ENCODE data around the gene ZBED3. TPM values are rescaled to one million over a fixed set of nuclear protein-coding genes. Genes with fewer than 3 reads are reported as not detected.

Gene ZBED3
- total and polyA plus RNA-seq, 2 donors (not counting 3 experiments of a cell fraction or from before 2014, with no cell fraction given), result 11.8 to 15.9 TPM

DNA sequence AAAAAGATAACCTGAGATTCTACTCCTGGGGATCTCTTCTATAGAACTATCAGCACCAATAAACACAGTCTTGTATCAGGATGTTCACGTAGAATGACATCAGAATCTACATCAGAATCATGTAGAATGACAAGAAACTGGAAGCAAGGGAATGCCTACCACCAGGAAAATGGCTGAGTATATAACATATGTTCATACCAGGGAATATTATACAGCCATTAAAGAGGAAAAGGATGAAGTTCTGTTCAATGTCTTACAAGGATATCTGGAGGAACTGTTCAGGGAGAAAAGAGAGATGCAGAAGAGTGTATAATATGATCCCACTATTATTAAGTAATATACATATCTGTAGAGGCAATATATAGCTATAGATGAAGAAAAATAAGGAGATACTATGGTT lies 4.8 kb downstream of the ZBED3 start:
- no peak overlapping the region for H3K4me2 ChIP-seq (ENCODE audit: insufficient read depth, low read length)
- H3K36me3 ChIP-seq (ENCODE audit: control insufficient read depth in 2 of 2, extremely low read depth in 1 of 2, insufficient read depth in 2 of 2, low read length in 2 of 2), result no peaks in the 10 kb centered on the region
- H3K4me3 ChIP-seq (replicated peaks in 1 of 3; ENCODE audit: insufficient read depth in 1 of 3, low read depth in 1 of 3, low read length in 3 of 3), result no peak overlapping the region
- H3K9me1 ChIP-seq (replicated peaks; ENCODE audit: control insufficient read depth, extremely low read depth, insufficient read depth, low read length), result no peaks in the 10 kb centered on the region
- H3K27me3 ChIP-seq (ENCODE audit: control insufficient read depth in 2 of 2, insufficient read depth in 2 of 2, low read length in 2 of 2), result no peaks in the 10 kb centered on the region
- H4K20me1 ChIP-seq (replicated peaks; ENCODE audit: control insufficient read depth, extremely low read depth, insufficient read depth, low read length), result no peaks in the 10 kb centered on the region
- no TSS peak for BruUV-seq (replicated peaks)
- CTCF ChIA-PET, result interaction anchor here (0.8 kb wide), 1 partner anchor 10 kb away, joined by 3 read pairs; no protein-coding TSS in a partner anchor
- no peak overlapping the region for H3K9ac ChIP-seq (replicated peaks; ENCODE audit: extremely low read depth, insufficient read depth, low read length)
- FAIRE-seq, result no peak
- intact Hi-C loops (cut with micrococcal nuclease), result no loop called here
- peaks cover 8% of the 10 kb centered on the region for H3K4me1 ChIP-seq (ENCODE audit: control insufficient read depth, extremely low read depth, insufficient read depth, low read length)
- dilution Hi-C loops (cut with MboI; ENCODE audit: extremely low pct_ligation_motif_present, low sequenced_read_pairs), result no loop called here
- POLR2A ChIA-PET, result interaction anchor here (0.7 kb wide), 1 partner anchor 24 kb away, joined by 4 read pairs; no protein-coding TSS in a partner anchor
- no peak overlapping the region for H3K27ac ChIP-seq (ENCODE audit: insufficient read depth, low read depth, low read length)
- no peaks in the 10 kb centered on the region for H3K79me2 ChIP-seq (ENCODE audit: control insufficient read depth, insufficient read depth, low read length)
- DNase-seq (ENCODE audit: low read depth, low spot score), result no peak
- H3K9me3 ChIP-seq (replicated peaks; ENCODE audit: control insufficient read depth, insufficient read depth, low read length), result no peaks in the 10 kb centered on the region
- no peak overlapping the region for H2AFZ ChIP-seq (ENCODE audit: low read depth, low read length)
- no peak for TF ChIP-seq FOS (IDR thresholded peaks at IDR 0.05; ENCODE audit: borderline replicate concordance, insufficient read depth, low read length)
- no peak for TF ChIP-seq JUN (IDR thresholded peaks at IDR 0.05; ENCODE audit: borderline replicate concordance, insufficient read depth, insufficient read length, low read depth)
- no peak for TF ChIP-seq MYC (IDR thresholded peaks at IDR 0.05; ENCODE audit: low read depth, low read length)
- TF ChIP-seq, protein P1, sequence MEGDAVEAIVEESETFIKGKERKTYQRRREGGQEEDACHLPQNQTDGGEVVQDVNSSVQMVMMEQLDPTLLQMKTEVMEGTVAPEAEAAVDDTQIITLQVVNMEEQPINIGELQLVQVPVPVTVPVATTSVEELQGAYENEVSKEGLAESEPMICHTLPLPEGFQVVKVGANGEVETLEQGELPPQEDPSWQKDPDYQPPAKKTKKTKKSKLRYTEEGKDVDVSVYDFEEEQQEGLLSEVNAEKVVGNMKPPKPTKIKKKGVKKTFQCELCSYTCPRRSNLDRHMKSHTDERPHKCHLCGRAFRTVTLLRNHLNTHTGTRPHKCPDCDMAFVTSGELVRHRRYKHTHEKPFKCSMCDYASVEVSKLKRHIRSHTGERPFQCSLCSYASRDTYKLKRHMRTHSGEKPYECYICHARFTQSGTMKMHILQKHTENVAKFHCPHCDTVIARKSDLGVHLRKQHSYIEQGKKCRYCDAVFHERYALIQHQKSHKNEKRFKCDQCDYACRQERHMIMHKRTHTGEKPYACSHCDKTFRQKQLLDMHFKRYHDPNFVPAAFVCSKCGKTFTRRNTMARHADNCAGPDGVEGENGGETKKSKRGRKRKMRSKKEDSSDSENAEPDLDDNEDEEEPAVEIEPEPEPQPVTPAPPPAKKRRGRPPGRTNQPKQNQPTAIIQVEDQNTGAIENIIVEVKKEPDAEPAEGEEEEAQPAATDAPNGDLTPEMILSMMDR (IDR thresholded peaks at IDR 0.05; ENCODE audit: extremely low read depth in 1 of 2, insufficient read depth in 1 of 2, low read depth in 1 of 2, low read length in 2 of 2), result no peak
- TF ChIP-seq MAX (IDR thresholded peaks at IDR 0.05; ENCODE audit: insufficient read depth, insufficient read length), result no peak
- no peak for TF ChIP-seq POLR2A (IDR thresholded peaks at IDR 0.05; ENCODE audit: low read depth, low read length)
- TF ChIP-seq EZH2 (IDR thresholded peaks at IDR 0.05; ENCODE audit: borderline replicate concordance, low read depth, low read length, severe bottlenecking), result no peak
- no peak for TF ChIP-seq POLR2AphosphoS5 (IDR thresholded peaks at IDR 0.05; ENCODE audit: insufficient read depth, low read depth, low read length)
- TF ChIP-seq GATA2 (IDR thresholded peaks at IDR 0.05; ENCODE audit: insufficient read depth, insufficient read length, low read depth, low read length), result no peak

Data from endothelial cell of umbilical vein (primary cell).